Measurements from ENCODE around the gene NR1H4. TPM values are rescaled to one million over a fixed set of nuclear protein-coding genes. Genes with fewer than 3 reads are reported as not detected.

The NR1H4 gene
- total and polyA plus RNA-seq, 4 donors, result 3.8 TPM; not detected in 3

DNA sequence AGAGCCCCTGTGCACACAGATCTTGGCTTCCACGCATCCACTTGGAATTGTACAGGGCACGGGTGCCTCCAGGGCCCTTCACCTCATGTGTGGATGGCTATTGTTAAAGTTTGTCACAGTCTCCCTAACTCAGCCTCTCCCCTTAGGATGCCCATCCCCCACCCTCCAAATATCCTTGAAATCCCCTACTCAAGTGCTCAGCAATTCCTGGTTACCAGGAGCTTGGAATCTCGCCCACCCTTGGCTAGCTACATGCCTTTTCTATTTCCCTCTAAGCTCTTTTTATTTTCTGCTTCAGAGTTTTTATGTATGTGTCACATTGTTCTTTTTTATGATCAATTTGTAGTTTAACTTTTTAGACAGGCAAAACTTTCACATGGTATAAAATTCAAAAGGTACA is 13.0 kb upstream of the NR1H4 start:
- no peaks in the 10 kb centered on the region for H3K9me3 ChIP-seq (ENCODE audit: control insufficient read depth, low read length)
- ATAC-seq (ENCODE audit: low FRiP score), result no peak
- no peaks in the 10 kb centered on the region for H3K27me3 ChIP-seq (ENCODE audit: control insufficient read depth in 1 of 2, insufficient read depth in 2 of 2, low read length in 1 of 2)
- no peak overlapping the region for H3K27ac ChIP-seq (ENCODE audit: low read depth in 1 of 2, low read length in 2 of 2)
- no peaks in the 10 kb centered on the region for H3K4me1 ChIP-seq (ENCODE audit: control insufficient read depth in 1 of 2, insufficient read depth in 2 of 2, low read length in 2 of 2)
- DNase-seq, result no peak
- H3K4me3 ChIP-seq (ENCODE audit: low read length in 2 of 2), result no peak overlapping the region
- H3K36me3 ChIP-seq (ENCODE audit: control insufficient read depth in 1 of 2, insufficient read depth in 2 of 2, low read length in 1 of 2), result no peaks in the 10 kb centered on the region
- whole genome bisulfite sequencing, 2 donors, result 61 to 62% methylated on average over 3 of the region's 3 CpGs
- intact Hi-C loops (cut with DNase I), result no loop called here

DNA sequence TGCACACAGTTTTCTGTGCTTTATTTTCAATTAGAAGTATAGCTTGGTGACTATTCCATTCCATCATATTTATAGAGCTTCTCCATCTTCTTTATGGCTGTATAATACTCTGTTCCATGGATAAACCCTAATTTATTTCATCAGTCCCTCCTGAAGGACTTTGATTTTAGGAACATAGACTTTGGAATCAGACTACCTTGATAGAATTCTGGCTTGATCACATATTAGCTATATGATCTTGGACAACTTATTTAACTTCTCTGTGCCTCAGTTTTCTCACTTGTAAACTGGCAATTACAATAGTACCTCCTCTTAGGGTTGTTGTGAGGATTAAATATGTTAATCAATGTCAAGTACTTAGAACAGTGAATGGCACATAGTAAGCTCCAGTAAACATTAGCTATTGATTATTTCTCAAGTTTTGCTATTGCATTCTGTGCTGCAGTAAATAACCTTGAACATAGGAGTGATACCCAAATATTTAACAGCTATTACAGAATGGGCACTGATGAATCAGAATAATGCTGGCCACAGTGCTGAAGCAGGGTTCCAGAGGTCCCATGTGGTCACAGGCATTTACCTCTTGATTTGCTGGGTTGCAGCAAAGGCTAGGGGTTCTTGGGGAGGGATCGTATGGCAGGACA is 12.2 kb upstream of the NR1H4 start:
- Histone ChIP-seq H3K4me1 (ENCODE audit: control insufficient read depth in 1 of 2, insufficient read depth in 2 of 2, low read length in 2 of 2) (no peaks in the 10 kb centered on the region), H3K27me3 (ENCODE audit: control insufficient read depth in 1 of 2, insufficient read depth in 2 of 2, low read length in 1 of 2) (no peaks in the 10 kb centered on the region), H3K27ac (ENCODE audit: low read depth in 1 of 2, low read length in 2 of 2) (no peak overlapping the region), H3K36me3 (ENCODE audit: control insufficient read depth in 1 of 2, insufficient read depth in 2 of 2, low read length in 1 of 2) (no peaks in the 10 kb centered on the region), H3K4me3 (ENCODE audit: low read length in 2 of 2) (no peak overlapping the region), H3K9me3 (ENCODE audit: control insufficient read depth, low read length) (no peaks in the 10 kb centered on the region)
- no peak for DNase-seq
- intact Hi-C loops (cut with DNase I), result no loop called here
- ATAC-seq (ENCODE audit: low FRiP score), result no peak
- 59 to 63% methylated on average over 1 of the region's 1 CpG for WGBS, 2 donors

DNA sequence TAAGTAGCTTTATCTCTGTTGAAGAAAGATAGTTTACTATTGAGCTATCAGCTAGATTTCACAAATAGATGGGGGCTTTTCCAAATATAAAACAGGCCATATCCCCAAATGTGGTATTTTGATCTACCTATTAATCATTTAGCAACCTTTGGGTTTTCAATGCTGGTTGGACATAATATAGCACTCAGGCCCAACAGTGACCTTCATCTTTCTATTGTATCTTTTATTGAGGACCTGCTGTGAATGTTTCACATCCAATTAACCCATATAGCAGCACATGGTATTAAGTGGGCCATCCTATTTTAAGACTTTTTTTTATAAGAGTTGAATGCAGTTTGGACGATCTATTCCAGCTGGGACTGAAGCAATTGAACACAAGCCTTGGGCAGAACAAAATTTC is 10.0 kb upstream of the NR1H4 start:
- DNase-seq (no peak), ATAC-seq (ENCODE audit: low FRiP score) (no peak)
- intact Hi-C loops (cut with DNase I), result no loop called here
- Histone ChIP-seq H3K4me3 (ENCODE audit: low read length in 2 of 2) (no peak overlapping the region), H3K27me3 (ENCODE audit: control insufficient read depth in 1 of 2, insufficient read depth in 2 of 2, low read length in 1 of 2) (no peaks in the 10 kb centered on the region), H3K36me3 (ENCODE audit: control insufficient read depth in 1 of 2, insufficient read depth in 2 of 2, low read length in 1 of 2) (no peaks in the 10 kb centered on the region), H3K4me1 (ENCODE audit: control insufficient read depth in 1 of 2, insufficient read depth in 2 of 2, low read length in 2 of 2) (no peaks in the 10 kb centered on the region), H3K9me3 (ENCODE audit: control insufficient read depth, low read length) (no peaks in the 10 kb centered on the region), H3K27ac (ENCODE audit: low read depth in 1 of 2, low read length in 2 of 2) (no peak overlapping the region)
- WGBS, 2 donors, result 68 to 80% methylated on average over 1 of the region's 1 CpG

DNA sequence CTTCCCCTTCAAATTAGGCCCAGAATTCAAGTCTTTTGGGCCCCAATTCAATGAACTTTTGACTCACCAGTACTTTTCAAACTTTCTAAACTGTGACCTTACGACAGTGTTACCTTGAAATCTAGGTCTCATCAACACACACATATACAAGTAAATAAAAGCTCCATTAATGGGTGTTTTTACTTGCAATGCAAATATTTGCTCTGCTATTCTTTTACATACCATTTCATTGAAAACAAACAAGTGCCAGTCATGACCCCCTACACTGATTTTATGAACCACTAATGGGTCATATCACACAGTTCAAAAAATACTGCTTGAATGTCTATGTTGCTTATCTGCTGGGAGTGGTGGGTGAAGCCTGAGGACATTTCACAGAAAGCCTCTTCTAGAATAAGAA is 9.1 kb upstream of the NR1H4 start:
- no peak overlapping the region for H3K27ac ChIP-seq (ENCODE audit: low read depth in 1 of 2, low read length in 2 of 2)
- no peaks in the 10 kb centered on the region for H3K9me3 ChIP-seq (ENCODE audit: control insufficient read depth, low read length)
- intact Hi-C loops (cut with DNase I), result no loop called here
- no peak overlapping the region for H3K4me3 ChIP-seq (ENCODE audit: low read length in 2 of 2)
- no peaks in the 10 kb centered on the region for H3K4me1 ChIP-seq (ENCODE audit: control insufficient read depth in 1 of 2, insufficient read depth in 2 of 2, low read length in 2 of 2)
- 78 to 88% methylated on average over 1 of the region's 1 CpG for WGBS, 2 donors
- no peaks in the 10 kb centered on the region for H3K27me3 ChIP-seq (ENCODE audit: control insufficient read depth in 1 of 2, insufficient read depth in 2 of 2, low read length in 1 of 2)
- DNase-seq (no peak), ATAC-seq (ENCODE audit: low FRiP score) (no peak)
- H3K36me3 ChIP-seq (ENCODE audit: control insufficient read depth in 1 of 2, insufficient read depth in 2 of 2, low read length in 1 of 2), result no peaks in the 10 kb centered on the region

DNA sequence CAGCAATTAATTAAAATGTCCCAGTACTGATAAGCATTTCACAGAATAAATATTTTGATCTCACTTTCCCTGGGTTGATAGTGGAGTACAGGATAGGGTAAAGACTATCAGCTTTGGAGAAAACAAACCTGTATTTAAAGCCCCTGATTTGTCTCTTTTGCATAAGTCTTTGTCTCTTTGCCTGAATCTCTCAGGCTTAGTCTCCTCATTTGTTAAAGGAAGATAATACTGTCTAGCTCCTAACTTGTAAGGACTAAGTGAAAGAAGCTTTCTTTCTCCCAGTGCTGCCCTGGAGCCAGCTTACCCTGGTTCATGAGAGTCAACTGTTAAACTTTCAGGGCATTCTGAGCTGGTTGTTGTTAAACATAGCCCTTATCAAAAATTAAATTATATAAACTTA is 5.5 kb upstream of the NR1H4 start:
- Histone ChIP-seq H3K4me1 (ENCODE audit: control insufficient read depth in 1 of 2, insufficient read depth in 2 of 2, low read length in 2 of 2) (no peaks in the 10 kb centered on the region), H3K4me3 (ENCODE audit: low read length in 2 of 2) (no peak overlapping the region), H3K27me3 (ENCODE audit: control insufficient read depth in 1 of 2, insufficient read depth in 2 of 2, low read length in 1 of 2) (no peaks in the 10 kb centered on the region), H3K36me3 (ENCODE audit: control insufficient read depth in 1 of 2, insufficient read depth in 2 of 2, low read length in 1 of 2) (no peaks in the 10 kb centered on the region), H3K9me3 (ENCODE audit: control insufficient read depth, low read length) (no peaks in the 10 kb centered on the region), H3K27ac (ENCODE audit: low read depth in 1 of 2, low read length in 2 of 2) (no peak overlapping the region)
- ATAC-seq (ENCODE audit: low FRiP score) (no peak), DNase-seq (no peak)
- intact Hi-C loops (cut with DNase I), result no loop called here

DNA sequence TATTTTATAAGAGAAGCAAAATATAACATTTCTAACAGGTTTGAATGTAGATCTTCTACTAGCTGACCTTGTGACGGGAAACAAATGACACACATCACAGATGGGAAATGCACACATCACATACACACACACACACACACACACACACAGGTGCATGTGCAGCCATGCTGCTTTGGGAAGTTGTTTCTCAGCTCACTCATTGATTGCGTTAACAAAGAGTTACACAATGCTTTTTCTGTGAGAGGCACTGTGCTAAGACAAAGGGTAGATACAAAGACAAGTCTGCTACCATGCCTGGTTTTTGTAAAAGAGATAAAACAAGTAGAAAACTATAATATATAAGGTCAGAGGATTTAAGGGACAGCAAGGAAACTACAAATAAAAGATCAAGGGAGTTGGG is 1.3 kb upstream of the NR1H4 start:
- Histone ChIP-seq H3K27ac (ENCODE audit: low read depth in 1 of 2, low read length in 2 of 2) (no peak overlapping the region), H3K27me3 (ENCODE audit: control insufficient read depth in 1 of 2, insufficient read depth in 2 of 2, low read length in 1 of 2) (no peaks in the 10 kb centered on the region), H3K4me3 (ENCODE audit: low read length in 2 of 2) (no peak overlapping the region), H3K36me3 (ENCODE audit: control insufficient read depth in 1 of 2, insufficient read depth in 2 of 2, low read length in 1 of 2) (no peaks in the 10 kb centered on the region), H3K9me3 (ENCODE audit: control insufficient read depth, low read length) (no peaks in the 10 kb centered on the region), H3K4me1 (ENCODE audit: control insufficient read depth in 1 of 2, insufficient read depth in 2 of 2, low read length in 2 of 2) (no peaks in the 10 kb centered on the region)
- WGBS, 2 donors, result 70 to 90% methylated on average over 2 of the region's 2 CpGs
- DNase-seq, result no peak
- intact Hi-C loops (cut with DNase I), result no loop called here
- no peak for ATAC-seq (ENCODE audit: low FRiP score)

DNA sequence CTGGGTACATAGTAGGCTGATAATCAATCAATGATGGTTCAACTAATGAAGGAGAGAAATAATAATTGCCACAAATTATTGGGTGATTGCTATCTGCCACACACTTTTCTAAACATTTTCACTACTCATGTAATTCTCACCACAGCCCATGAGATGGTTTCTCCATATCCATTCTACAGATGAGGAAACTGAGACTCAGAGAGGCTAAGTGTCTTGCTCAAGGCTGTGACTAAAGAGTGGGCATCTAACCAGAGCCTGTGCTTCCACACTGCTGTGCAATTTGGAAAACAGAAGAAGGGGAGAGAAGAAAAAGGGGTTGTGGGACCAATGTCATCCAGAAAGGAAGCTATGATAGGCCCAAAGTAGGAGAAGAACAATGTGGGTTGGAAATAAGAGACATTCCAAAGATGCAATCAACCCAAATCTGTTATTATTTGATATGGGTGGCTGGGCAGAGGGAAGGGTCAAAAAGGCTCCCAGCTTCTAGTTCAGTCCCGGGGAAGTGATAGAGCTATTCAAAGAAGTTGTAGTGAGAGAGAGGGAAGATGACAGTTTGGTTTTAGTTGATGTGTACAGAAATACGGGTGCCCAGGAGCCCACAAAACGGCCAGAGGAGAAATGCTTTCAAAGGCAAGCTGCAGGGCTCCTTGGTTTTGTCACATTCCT is 483 bp upstream of the NR1H4 start:
- Histone ChIP-seq H3K4me1 (ENCODE audit: control insufficient read depth in 1 of 2, insufficient read depth in 2 of 2, low read length in 2 of 2) (no peaks in the 10 kb centered on the region), H3K27ac (ENCODE audit: low read depth in 1 of 2, low read length in 2 of 2) (no peak overlapping the region), H3K36me3 (ENCODE audit: control insufficient read depth in 1 of 2, insufficient read depth in 2 of 2, low read length in 1 of 2) (no peaks in the 10 kb centered on the region), H3K4me3 (ENCODE audit: low read length in 2 of 2) (no peak overlapping the region), H3K27me3 (ENCODE audit: control insufficient read depth in 1 of 2, insufficient read depth in 2 of 2, low read length in 1 of 2) (no peaks in the 10 kb centered on the region), H3K9me3 (ENCODE audit: control insufficient read depth, low read length) (no peaks in the 10 kb centered on the region)
- ATAC-seq (ENCODE audit: low FRiP score), result no peak
- intact Hi-C loops (cut with DNase I), result no loop called here
- WGBS, 2 donors, result 43 to 47% methylated on average over 3 of the region's 3 CpGs
- no peak for DNase-seq

DNA sequence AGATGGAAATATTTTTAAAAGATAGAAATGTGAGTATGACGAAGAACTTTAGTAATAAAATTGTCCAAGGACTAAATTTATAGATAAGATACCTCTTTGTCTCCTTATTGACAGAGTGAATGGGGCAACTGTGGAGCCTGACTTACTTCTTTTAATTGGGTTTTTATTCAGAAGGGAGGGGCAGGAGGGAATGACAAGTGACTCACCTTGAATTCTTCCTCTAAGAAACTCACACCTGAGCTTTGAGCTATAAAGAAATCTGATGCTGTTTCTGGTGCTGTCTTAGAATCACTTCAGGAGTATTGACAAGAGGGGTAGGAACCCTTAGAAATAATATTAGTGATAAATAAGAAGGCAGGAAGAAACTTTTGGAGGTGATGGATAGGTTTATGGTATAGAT is 951 bp downstream of the NR1H4 start:
- ATAC-seq (ENCODE audit: low FRiP score) (no peak), DNase-seq (no peak)
- Histone ChIP-seq H3K36me3 (ENCODE audit: control insufficient read depth in 1 of 2, insufficient read depth in 2 of 2, low read length in 1 of 2) (no peaks in the 10 kb centered on the region), H3K4me1 (ENCODE audit: control insufficient read depth in 1 of 2, insufficient read depth in 2 of 2, low read length in 2 of 2) (no peaks in the 10 kb centered on the region), H3K4me3 (ENCODE audit: low read length in 2 of 2) (no peak overlapping the region), H3K27ac (ENCODE audit: low read depth in 1 of 2, low read length in 2 of 2) (no peak overlapping the region), H3K27me3 (ENCODE audit: control insufficient read depth in 1 of 2, insufficient read depth in 2 of 2, low read length in 1 of 2) (no peaks in the 10 kb centered on the region), H3K9me3 (ENCODE audit: control insufficient read depth, low read length) (no peaks in the 10 kb centered on the region)
- intact Hi-C loops (cut with DNase I), result no loop called here
- WGBS, 2 donors, result 76 to 80% methylated on average over 1 of the region's 1 CpG

DNA sequence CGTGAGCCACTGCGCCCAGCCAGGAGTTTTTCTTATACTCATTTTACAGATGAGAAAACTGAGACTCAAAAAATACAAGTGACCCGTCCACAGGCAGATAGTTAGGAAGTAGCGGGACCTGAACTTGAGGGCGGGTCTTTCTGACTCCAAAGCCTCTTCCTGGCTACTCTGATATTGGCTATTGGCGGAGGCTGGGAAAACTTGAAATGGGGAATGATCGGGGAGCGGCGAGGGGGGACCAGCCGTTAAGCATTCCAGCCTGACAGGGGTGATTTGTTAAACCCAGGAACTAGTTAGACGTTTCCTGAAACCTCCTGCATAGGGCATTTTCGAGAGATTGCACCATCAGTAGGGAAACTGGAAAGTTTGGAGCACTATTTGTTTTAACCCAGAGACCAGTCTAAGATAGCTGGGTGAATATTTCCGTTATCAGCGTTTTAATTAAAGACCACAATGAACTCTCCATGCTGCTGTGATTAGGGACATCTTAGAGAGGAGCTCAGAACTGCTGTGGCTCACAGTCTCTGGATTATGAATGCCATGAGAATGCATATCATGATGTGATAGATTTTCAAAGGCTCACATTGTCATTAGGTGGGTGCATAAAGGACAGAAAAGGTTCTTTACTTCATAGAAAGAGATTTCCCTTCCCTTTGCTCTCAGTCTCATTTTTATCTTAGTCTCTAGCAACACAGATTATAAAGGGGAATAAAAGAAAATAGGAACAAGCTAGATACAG is 2.5 kb downstream of the NR1H4 start:
- Histone ChIP-seq H3K9me3 (ENCODE audit: control insufficient read depth, low read length) (no peaks in the 10 kb centered on the region), H3K4me3 (ENCODE audit: low read length in 2 of 2) (no peak overlapping the region), H3K36me3 (ENCODE audit: control insufficient read depth in 1 of 2, insufficient read depth in 2 of 2, low read length in 1 of 2) (no peaks in the 10 kb centered on the region), H3K4me1 (ENCODE audit: control insufficient read depth in 1 of 2, insufficient read depth in 2 of 2, low read length in 2 of 2) (no peaks in the 10 kb centered on the region), H3K27ac (ENCODE audit: low read depth in 1 of 2, low read length in 2 of 2) (no peak overlapping the region), H3K27me3 (ENCODE audit: control insufficient read depth in 1 of 2, insufficient read depth in 2 of 2, low read length in 1 of 2) (no peaks in the 10 kb centered on the region)
- intact Hi-C loops (cut with DNase I), result no loop called here
- ATAC-seq (ENCODE audit: low FRiP score) (no peak), DNase-seq (no peak)
- WGBS, 2 donors, result 44 to 46% methylated on average over 14 of the region's 14 CpGs
